B cell (primary cell): Measurements from ENCODE around the gene NPAS3. TPM values are rescaled to one million over a fixed set of nuclear protein-coding genes. Genes with fewer than 3 reads are reported as not detected.

ENCODE experiments used
- ATAC-seq: fragments of 200-7000 bp; cut with Tn5 transposase; one replicate; pipeline ENCODE4 v1.10.0; 2021; ENCODE audit warnings: low read depth, mild to moderate bottlenecking, moderate number of reproducible peaks, moderate library complexity
- CTCF ChIA-PET: fragments of 350-600 bp; sonication (Branson Sonifier 250); formaldehyde crosslinking; loops from one replicate; lab custom pipeline; 2021; ENCODE audit warnings: antibody characterized with exemption, inconsistent platforms; lab: Charles Lee
- POLR2A ChIA-PET: fragments of 350-600 bp; sonication (Branson Sonifier 250); formaldehyde crosslinking; loops from one replicate; lab custom pipeline; 2021; ENCODE audit warnings: antibody characterized with exemption; lab: Charles Lee
- DNase-seq: peaks from one replicate; pipeline ENCODE4 v3.0.0; 2013
- H2AFZ ChIP-seq: 2 replicates; pipeline ENCODE4 v1.6.1; 2012; ENCODE audit warnings: mild to moderate bottlenecking, low read depth, low read length; ENCODE audit not compliant: insufficient read depth, poor library complexity, severe bottlenecking
- H3K27ac ChIP-seq, 2 donors: 1 replicate in 1 of 2; 2 replicates in 1 of 2; pipeline ENCODE4 v1.5.1; 2012 to 2013; ENCODE audit warnings: low read length in 2 of 2, mild to moderate bottlenecking in 2 of 2, moderate library complexity in 1 of 2
- H3K27me3 ChIP-seq, 4 experiments: fragments of 200-600 bp in 1 of 4; sonication (generic) in 1 of 4; replicated peaks in 1 of 4; 1 replicate in 2 of 4; 2 replicates in 2 of 4; pipeline versions ENCODE4 v1.6.1 to v1.7.0; 2013 to 2016; ENCODE audit warnings: low read length in 3 of 4, mild to moderate bottlenecking in 2 of 4, mixed read lengths in 1 of 4, moderate library complexity in 1 of 4; ENCODE audit not compliant: insufficient read depth in 4 of 4, control insufficient read depth in 3 of 4; ENCODE audit errors: control extremely low read depth in 1 of 4
- H3K36me3 ChIP-seq, 2 experiments: replicated peaks in 1 of 2; 1 replicate in 1 of 2; 2 replicates in 1 of 2; pipeline versions ENCODE4 v1.6.1 to v1.7.1; 2013; ENCODE audit warnings: low read length in 1 of 2; ENCODE audit not compliant: insufficient read depth in 2 of 2, control insufficient read depth in 1 of 2; ENCODE audit errors: control extremely low read depth in 1 of 2, extremely low read depth in 1 of 2
- H3K4me1 ChIP-seq, 2 donors: fragments of 200-600 bp in 1 of 2; sonication (generic) in 1 of 2; 1 replicate in 1 of 2; 2 replicates in 1 of 2; pipeline versions ENCODE4 v1.5.1 to v1.6.1; 2013 to 2017; ENCODE audit warnings: low read length in 2 of 2; ENCODE audit not compliant: control insufficient read depth in 2 of 2, insufficient read depth in 2 of 2
- H3K4me2 ChIP-seq: replicated peaks from 2 replicates; pipeline ENCODE3; 2012; ENCODE audit warnings: mild to moderate bottlenecking, low read depth, low read length; ENCODE audit not compliant: poor library complexity, severe bottlenecking
- H3K4me3 ChIP-seq, 5 experiments: fragments of 200-600 bp in 1 of 5; sonication (generic) in 1 of 5; 1 replicate in 3 of 5; 2 replicates in 2 of 5; pipeline versions ENCODE4 v1.5.1 to v1.7.0; 2011 to 2016; ENCODE audit warnings: low read length in 4 of 5, mild to moderate bottlenecking in 4 of 5, low read depth in 2 of 5, control low read depth in 1 of 5, moderate library complexity in 1 of 5; ENCODE audit not compliant: insufficient read depth in 1 of 5; ENCODE audit errors: control extremely low read depth in 1 of 5, extremely low read depth in 1 of 5
- H3K79me2 ChIP-seq: fragments of 200-600 bp; sonication (generic); one replicate; pipeline ENCODE4 v1.6.0; 2016; ENCODE audit warnings: low read length; ENCODE audit not compliant: control insufficient read depth, insufficient read depth
- H3K9ac ChIP-seq: fragments of 200-600 bp; sonication (generic); 2 replicates; pipeline ENCODE4 v1.6.1; 2017; ENCODE audit warnings: mild to moderate bottlenecking, low read length, moderate library complexity
- H3K9me3 ChIP-seq, 3 donors: one replicate each; pipeline versions ENCODE4 v1.6.1 to v1.7.1; 2013; ENCODE audit warnings: low read length in 2 of 3; ENCODE audit not compliant: control insufficient read depth in 2 of 3, insufficient read depth in 1 of 3; ENCODE audit errors: control extremely low read depth in 1 of 3
- H4K20me1 ChIP-seq: 2 replicates; pipeline ENCODE4 v1.6.0; 2012; ENCODE audit warnings: mild to moderate bottlenecking, low read length; ENCODE audit not compliant: insufficient read depth, control insufficient read depth, poor library complexity, severe bottlenecking
- H3K27ac Mint-ChIP-seq: one replicate; pipeline ENCODE4 v1.8.0; 2021; ENCODE audit warnings: mixed read lengths
- H3K27me3 Mint-ChIP-seq: one replicate; pipeline ENCODE4 v1.8.0; 2021; ENCODE audit warnings: mixed read lengths
- H3K4me1 Mint-ChIP-seq: one replicate; pipeline ENCODE4 v1.8.0; 2021; ENCODE audit warnings: mixed read lengths
- H3K4me3 Mint-ChIP-seq: one replicate; pipeline ENCODE4 v1.8.0; 2021; ENCODE audit warnings: mixed read lengths
- H3K9me3 Mint-ChIP-seq: one replicate; pipeline ENCODE4 v1.8.0; 2022; ENCODE audit warnings: mixed read lengths; ENCODE audit not compliant: insufficient read depth
- EZH2 ChIP-seq: IDR thresholded peaks from 2 replicates; pipeline ENCODE4 v1.6.1; 2012; ENCODE audit warnings: borderline replicate concordance, low read depth, mild to moderate bottlenecking, moderate library complexity, low read length; ENCODE audit not compliant: insufficient read depth, poor library complexity, severe bottlenecking
- WGBS: methylation state at CpG from one replicate; pipeline ENCODE4 v1.1.5; 2013; ENCODE audit warnings: missing lambda C conversion rate; ENCODE audit not compliant: insufficient coverage; 5-methylcytosine and 5-hydroxymethylcytosine counted together
- intact Hi-C: fragments of 100-400 bp; cut with micrococcal nuclease; formaldehyde crosslinking; loops from one replicate; pipeline ENCODE4 v1.10.0; 2022
- polyA plus RNA-seq: library from polyadenylated mRNA; depleted of rRNA; stranded (reverse); fragments of >200 nt; gene quantifications from 2 replicates; pipeline ENCODE4 v1.2.3, GENCODE V29; 2012
- total RNA-seq, 2 donors: library from RNA; stranded (reverse); fragments of 120-200 nt in 1 of 2; gene quantifications; 1 replicate in 1 of 2; 2 replicates in 1 of 2; pipeline versions ENCODE4 v1.2.3 to v1.2.4, GENCODE V29; 2013 to 2022
- TF ChIP-seq, protein P1 (sequence below): fragments of 200-600 bp; IDR thresholded peaks from one replicate; pipeline ENCODE4 v1.8.0; 2022; ENCODE audit warnings: antibody characterized with exemption, mild to moderate bottlenecking

Gene NPAS3
- total and polyA plus RNA-seq, 2 donors (not counting 1 experiment from before 2014, with no cell fraction given), result not detected

DNA sequence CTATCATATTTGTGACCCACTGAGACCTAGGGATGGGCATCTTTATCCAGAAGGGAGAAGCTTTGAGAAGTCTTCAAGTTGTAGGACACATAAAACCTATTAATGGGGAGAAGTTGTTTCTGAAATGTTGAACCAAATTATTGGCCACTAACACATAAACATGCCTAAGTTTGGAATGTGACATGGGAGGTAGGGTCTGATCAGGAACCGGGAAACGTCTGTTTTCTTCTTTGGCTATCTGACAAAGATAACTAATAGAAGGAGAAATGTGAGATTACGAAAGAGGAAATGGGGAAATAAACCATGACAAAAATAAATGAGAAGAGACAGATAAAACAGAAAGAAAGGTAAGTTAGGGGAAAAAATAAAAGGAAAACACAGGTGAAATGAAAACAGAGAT is 586.9 kb downstream of the NPAS3 start:
- ChIA-PET CTCF (no interaction called here), POLR2A (no interaction called here)
- ATAC-seq (no peak), DNase-seq (no peak)
- Mint-ChIP-seq H3K4me1 (no peaks in the 10 kb centered on the region), H3K4me3 (no peak overlapping the region), H3K27me3 (no peaks in the 10 kb centered on the region), H3K9me3 (no peaks in the 10 kb centered on the region), H3K27ac (no peak overlapping the region)
- Histone ChIP-seq H3K9me3 (no peaks in the 10 kb centered on the region), H3K4me3 (no peak overlapping the region), H3K36me3 (no peaks in the 10 kb centered on the region), H3K4me2 (no peak overlapping the region), H2AFZ (no peak overlapping the region), H4K20me1 (no peaks in the 10 kb centered on the region), H3K9ac (no peak overlapping the region), H3K27me3 (no peaks in the 10 kb centered on the region), H3K27ac (no peak overlapping the region), H3K79me2 (no peaks in the 10 kb centered on the region), H3K4me1 (no peaks in the 10 kb centered on the region)
- intact Hi-C loops, result no loop called here
- TF ChIP-seq, protein P1, sequence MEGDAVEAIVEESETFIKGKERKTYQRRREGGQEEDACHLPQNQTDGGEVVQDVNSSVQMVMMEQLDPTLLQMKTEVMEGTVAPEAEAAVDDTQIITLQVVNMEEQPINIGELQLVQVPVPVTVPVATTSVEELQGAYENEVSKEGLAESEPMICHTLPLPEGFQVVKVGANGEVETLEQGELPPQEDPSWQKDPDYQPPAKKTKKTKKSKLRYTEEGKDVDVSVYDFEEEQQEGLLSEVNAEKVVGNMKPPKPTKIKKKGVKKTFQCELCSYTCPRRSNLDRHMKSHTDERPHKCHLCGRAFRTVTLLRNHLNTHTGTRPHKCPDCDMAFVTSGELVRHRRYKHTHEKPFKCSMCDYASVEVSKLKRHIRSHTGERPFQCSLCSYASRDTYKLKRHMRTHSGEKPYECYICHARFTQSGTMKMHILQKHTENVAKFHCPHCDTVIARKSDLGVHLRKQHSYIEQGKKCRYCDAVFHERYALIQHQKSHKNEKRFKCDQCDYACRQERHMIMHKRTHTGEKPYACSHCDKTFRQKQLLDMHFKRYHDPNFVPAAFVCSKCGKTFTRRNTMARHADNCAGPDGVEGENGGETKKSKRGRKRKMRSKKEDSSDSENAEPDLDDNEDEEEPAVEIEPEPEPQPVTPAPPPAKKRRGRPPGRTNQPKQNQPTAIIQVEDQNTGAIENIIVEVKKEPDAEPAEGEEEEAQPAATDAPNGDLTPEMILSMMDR, result no peak
- TF ChIP-seq EZH2, result no peak
- no CpG with 5 or more reads among the region's 3 CpGs for WGBS

- Histone ChIP-seq H3K9ac (no peak overlapping the region), H3K36me3 (no peaks in the 10 kb centered on the region), H3K4me2 (no peak overlapping the region), H3K4me3 (no peak overlapping the region), H3K27ac (no peak overlapping the region), H4K20me1 (no peaks in the 10 kb centered on the region), H3K4me1 (no peaks in the 10 kb centered on the region), H2AFZ (no peak overlapping the region), H3K27me3 (no peaks in the 10 kb centered on the region), H3K9me3 (no peaks in the 10 kb centered on the region), H3K79me2 (no peaks in the 10 kb centered on the region)
- TF ChIP-seq, protein P1, result no peak
- no peak for TF ChIP-seq EZH2
- ATAC-seq (no peak), DNase-seq (no peak)
- Mint-ChIP-seq H3K27ac (no peak overlapping the region), H3K9me3 (no peaks in the 10 kb centered on the region), H3K27me3 (no peaks in the 10 kb centered on the region), H3K4me3 (no peak overlapping the region), H3K4me1 (no peaks in the 10 kb centered on the region)
- intact Hi-C loops, result no loop called here
- WGBS, result 80% methylated on average over 3 of the region's 6 CpGs
- POLR2A ChIA-PET, result no interaction called here
- CTCF ChIA-PET, result no interaction called here
Measured at GRCh38 chr14:33527023-33527634, 588.5 kb downstream of the NPAS3 start.
